K562 (cell line): ENCODE data around the gene MEIKIN. TPM values are rescaled to one million over a fixed set of nuclear protein-coding genes. Genes with fewer than 3 reads are reported as not detected.

Source experiments
- CBX5 ChIP-seq: IDR thresholded peaks from 2 replicates; pipeline ENCODE4 v1.6.1; 2014; ENCODE audit warnings: low read depth, borderline replicate concordance
- CREBBP ChIP-seq: IDR thresholded peaks from one replicate; pipeline ENCODE4 v1.6.1; 2012; ENCODE audit warnings: low read depth, mild to moderate bottlenecking, control low read depth, inconsistent platforms, low read length
- DDX20 ChIP-seq: fragments of 450-650 bp; IDR thresholded peaks from 2 replicates; pipeline ENCODE4 v1.6.1; 2016; ENCODE audit warnings: missing genetic modification characterization, low read depth, mild to moderate bottlenecking, missing compliant biosample characterization, moderate library complexity
- DNMT1 ChIP-seq: fragments of 450-650 bp; IDR thresholded peaks from 2 replicates; pipeline ENCODE4 v1.6.1; 2016; ENCODE audit warnings: antibody characterized with exemption, mild to moderate bottlenecking
- ELF4 ChIP-seq: fragments of 450-650 bp; formaldehyde crosslinking; IDR thresholded peaks from 2 replicates; pipeline ENCODE4 v1.4.0; 2022; ENCODE audit warnings: missing genetic modification characterization
- FOXA1 ChIP-seq: fragments of 450-650 bp; IDR thresholded peaks from 2 replicates; pipeline ENCODE4 v1.6.1; 2016; ENCODE audit warnings: mild to moderate bottlenecking, borderline replicate concordance
- GABPB1 ChIP-seq: sonication (generic); formaldehyde crosslinking; IDR thresholded peaks from 2 replicates; pipeline ENCODE4 v1.8.0; 2022; ENCODE audit warnings: mild to moderate bottlenecking, missing genetic modification reagents
- GATAD2B ChIP-seq: fragments of 450-650 bp; IDR thresholded peaks from 2 replicates; pipeline ENCODE4 v1.6.1; 2017; ENCODE audit warnings: mild to moderate bottlenecking, borderline replicate concordance
- KLF1 ChIP-seq: fragments of 450-650 bp; IDR thresholded peaks from 2 replicates; pipeline ENCODE4 v1.6.1; 2016; ENCODE audit warnings: missing genetic modification characterization, missing compliant biosample characterization
- MXD1 ChIP-seq: fragments of 250-450 bp; sonication (Bioruptor Pico); IDR thresholded peaks from 2 replicates; pipeline ENCODE4 v1.8.0; 2021; ENCODE audit warnings: borderline replicate concordance, mild to moderate bottlenecking, moderate library complexity; ENCODE audit not compliant: poor library complexity, severe bottlenecking
- POU5F1 ChIP-seq: fragments of 150-350 bp; IDR thresholded peaks from 2 replicates; pipeline ENCODE4 v1.6.1; 2014; ENCODE audit warnings: borderline replicate concordance, low read length, low read depth, mild to moderate bottlenecking; ENCODE audit not compliant: partially characterized antibody
- RBM34 ChIP-seq: fragments of 200-400 bp; formaldehyde crosslinking; IDR thresholded peaks from 2 replicates; pipeline ENCODE4 v1.6.1; 2018; ENCODE audit warnings: low read length, borderline replicate concordance; ENCODE audit not compliant: insufficient read depth
- SMARCA5 ChIP-seq: fragments of 450-650 bp; IDR thresholded peaks from 2 replicates; pipeline ENCODE4 v1.6.1; 2016
- SPI1 ChIP-seq: IDR thresholded peaks from 2 replicates; pipeline ENCODE4 v1.6.1; 2011; ENCODE audit warnings: low read depth, low read length, control low read depth, borderline replicate concordance
- SRF ChIP-seq, 2 experiments: fragments of 250-450, 450-650 bp in 1 of 2; sonication (Bioruptor Pico) in 1 of 2; sonication (generic) in 1 of 2; formaldehyde crosslinking; IDR thresholded peaks; 2 replicates each; pipeline versions ENCODE4 v1.5.0 to v1.5.1; 2020 to 2022; ENCODE audit warnings: mild to moderate bottlenecking in 1 of 2, missing genetic modification reagents in 1 of 2
- TAF15 ChIP-seq: fragments of 200-400 bp; formaldehyde crosslinking; IDR thresholded peaks from 2 replicates; pipeline ENCODE4 v1.6.1; 2017; ENCODE audit warnings: mild to moderate bottlenecking, low read depth, low read length, moderate library complexity
- TAL1 ChIP-seq: fragments of 450-650 bp; IDR thresholded peaks from 2 replicates; pipeline ENCODE4 v1.6.1; 2016; ENCODE audit warnings: mild to moderate bottlenecking
- THRAP3 ChIP-seq: fragments of 450-650 bp; IDR thresholded peaks from 2 replicates; pipeline ENCODE4 v1.6.1; 2016; ENCODE audit warnings: mild to moderate bottlenecking, inconsistent platforms, borderline replicate concordance
- ZNF232 ChIP-seq: sonication (generic); formaldehyde crosslinking; IDR thresholded peaks from 2 replicates; pipeline ENCODE4 v1.8.0; 2022; ENCODE audit warnings: mild to moderate bottlenecking, missing genetic modification reagents
- ZNF316 ChIP-seq: fragments of 450-650 bp; IDR thresholded peaks from 2 replicates; pipeline ENCODE4 v1.6.1; 2016
- ZNF408 ChIP-seq: fragments of 250-450 bp; sonication (Bioruptor Pico); IDR thresholded peaks from 2 replicates; pipeline ENCODE4 v1.4.0; 2020; ENCODE audit warnings: low read depth, mild to moderate bottlenecking, moderate library complexity
- ZNF507 ChIP-seq: conservative IDR thresholded peaks from 2 replicates; pipeline ENCODE4 v1.6.1; 2017; ENCODE audit warnings: missing genetic modification characterization, missing compliant biosample characterization
- ZNF584 ChIP-seq: fragments of 200-800 bp; sonication (Bioruptor generic); IDR thresholded peaks from 2 replicates; pipeline ENCODE4 v1.6.1; 2016; ENCODE audit warnings: low read depth, mild to moderate bottlenecking, missing genetic modification characterization, missing compliant biosample characterization
- ZNF707 ChIP-seq: fragments of 250-450 bp; sonication (Bioruptor Pico); conservative IDR thresholded peaks from 2 replicates; pipeline ENCODE4 v1.8.0; 2022; ENCODE audit warnings: inconsistent platforms, mild to moderate bottlenecking, moderate library complexity
- ZNF766 ChIP-seq: fragments of 200-800 bp; sonication (Bioruptor generic); conservative IDR thresholded peaks from 2 replicates; pipeline ENCODE4 v1.6.1; 2016; ENCODE audit warnings: missing genetic modification characterization, missing compliant biosample characterization
- ZNF77 ChIP-seq: fragments of 250-450 bp; sonication (Bioruptor Pico); IDR thresholded peaks from 2 replicates; pipeline ENCODE4 v1.5.0; 2020
- polyA plus RNA-seq, 8 experiments: library from polyadenylated mRNA; depleted of rRNA in 4 of 8; stranded (reverse) in 5 of 8; unstranded in 3 of 8; fragments of >200 nt; fragmentation: Nextera tagmentation in 2 of 8; fragmentation: Illumina TruSeq in 1 of 8; extraction: Ambion mirVana in 2 of 8; extraction: Trizol in 1 of 8; gene quantifications; 2 replicates each; pipeline versions ENCODE4 v1.2.1 to v1.2.3, GENCODE V29; 2011 to 2014; ENCODE audit warnings: inconsistent platforms in 1 of 8, missing spikeins in 1 of 8
- total RNA-seq, 7 experiments: library from RNA; depleted of rRNA in 6 of 7; stranded (reverse); fragments of >200 nt in 6 of 7; fragmentation: Illumina TruSeq in 2 of 7; extraction: Trizol in 2 of 7; gene quantifications; 2 replicates each; pipeline versions ENCODE4 v1.2.1 to v1.2.3, GENCODE V29; 2011 to 2021; ENCODE audit warnings: low replicate concordance in 1 of 7
- TF ChIP-seq, protein P1 (sequence below): sonication (generic); formaldehyde crosslinking; IDR thresholded peaks from 2 replicates; pipeline ENCODE4 v1.8.0; 2022; ENCODE audit warnings: missing genetic modification reagents, mild to moderate bottlenecking, borderline replicate concordance

MEIKIN gene
- total and polyA plus RNA-seq, 9 of the 15 experiments (the other 6 are each of a cell fraction or from before 2014, with no cell fraction given): 0.18 TPM; not detected in 8

DNA sequence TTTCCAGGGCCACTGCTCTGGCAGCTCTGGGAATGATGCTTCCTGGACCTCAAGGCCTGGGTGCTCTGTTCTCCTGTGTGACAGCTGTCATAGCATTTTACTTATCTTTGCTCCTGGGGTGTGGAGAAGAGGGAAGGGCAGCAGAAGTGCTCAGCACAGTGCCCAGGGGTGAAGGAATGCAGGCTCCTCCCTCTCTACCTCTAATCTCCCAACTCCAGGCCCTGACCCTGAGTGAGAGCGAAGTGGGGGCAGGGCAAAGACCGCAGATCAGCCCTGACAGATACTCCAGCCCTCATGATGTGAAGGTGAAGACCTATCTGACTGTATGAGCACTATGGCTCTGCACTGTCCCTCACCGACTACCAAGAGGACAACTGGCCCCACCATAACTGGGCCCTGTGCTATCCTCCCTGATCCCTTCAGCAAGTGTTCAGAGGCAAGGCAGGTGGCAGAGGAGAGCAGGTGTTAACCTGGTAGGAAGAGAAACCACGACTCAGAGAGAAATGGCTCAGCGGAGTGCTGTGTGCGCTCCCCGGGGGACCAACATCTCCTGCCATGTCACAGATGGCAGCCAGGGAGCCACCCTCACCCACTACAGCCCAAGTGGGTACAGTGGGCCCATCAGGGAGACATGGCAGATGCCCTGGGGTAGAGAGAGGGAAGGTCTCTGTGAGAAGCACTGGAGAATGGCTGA, 49.2 kb upstream of the MEIKIN start (continued):
- no peak for TF ChIP-seq MXD1 (CRISPR knock-in tag)
- peak; percentile 97 for TF ChIP-seq TAL1
- TF ChIP-seq ZNF408 (CRISPR knock-in tag): no peak
- TF ChIP-seq KLF1 (tag): no peak
- no peak for TF ChIP-seq RBM34
- peak; percentile 35; the same call in 1 of the 2 replicates for TF ChIP-seq ZNF316
- TF ChIP-seq TAF15: no peak
- TF ChIP-seq DDX20 (tag): no peak
- TF ChIP-seq FOXA1: no peak
- peak; percentile 54; the same call in 1 of the 2 replicates for TF ChIP-seq SPI1
- no peak for TF ChIP-seq ZNF766 (CRISPR knock-in tag)
- TF ChIP-seq ZNF507 (tag): no peak
- no peak for TF ChIP-seq DNMT1
- no peak for TF ChIP-seq THRAP3
- no peak for TF ChIP-seq SMARCA5
- TF ChIP-seq POU5F1: no peak
- TF ChIP-seq GABPB1: peak; percentile 73
- no peak for TF ChIP-seq ZNF77 (CRISPR knock-in tag)
- no peak for TF ChIP-seq ZNF232 (CRISPR knock-in tag)
- TF ChIP-seq, protein P1, sequence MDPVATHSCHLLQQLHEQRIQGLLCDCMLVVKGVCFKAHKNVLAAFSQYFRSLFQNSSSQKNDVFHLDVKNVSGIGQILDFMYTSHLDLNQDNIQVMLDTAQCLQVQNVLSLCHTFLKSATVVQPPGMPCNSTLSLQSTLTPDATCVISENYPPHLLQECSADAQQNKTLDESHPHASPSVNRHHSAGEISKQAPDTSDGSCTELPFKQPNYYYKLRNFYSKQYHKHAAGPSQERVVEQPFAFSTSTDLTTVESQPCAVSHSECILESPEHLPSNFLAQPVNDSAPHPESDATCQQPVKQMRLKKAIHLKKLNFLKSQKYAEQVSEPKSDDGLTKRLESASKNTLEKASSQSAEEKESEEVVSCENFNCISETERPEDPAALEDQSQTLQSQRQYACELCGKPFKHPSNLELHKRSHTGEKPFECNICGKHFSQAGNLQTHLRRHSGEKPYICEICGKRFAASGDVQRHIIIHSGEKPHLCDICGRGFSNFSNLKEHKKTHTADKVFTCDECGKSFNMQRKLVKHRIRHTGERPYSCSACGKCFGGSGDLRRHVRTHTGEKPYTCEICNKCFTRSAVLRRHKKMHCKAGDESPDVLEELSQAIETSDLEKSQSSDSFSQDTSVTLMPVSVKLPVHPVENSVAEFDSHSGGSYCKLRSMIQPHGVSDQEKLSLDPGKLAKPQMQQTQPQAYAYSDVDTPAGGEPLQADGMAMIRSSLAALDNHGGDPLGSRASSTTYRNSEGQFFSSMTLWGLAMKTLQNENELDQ (CRISPR knock-in tag): no peak
- no peak for TF ChIP-seq ZNF707 (CRISPR knock-in tag)
- TF ChIP-seq GATAD2B: peak; percentile 70
- no peak; the same call in 1 of the 2 replicates for TF ChIP-seq ZNF584 (CRISPR knock-in tag)
- no peak for TF ChIP-seq CREBBP
- peak; percentile 18; the same call in 1 of the 2 replicates for TF ChIP-seq ELF4
- TF ChIP-seq CBX5: 0 out of 2 replicates have a peak, but pooled peaks have one; percentile 28
- no peak for TF ChIP-seq SRF (CRISPR knock-in tag; IDR thresholded peaks at IDR 0.05)
